HG03280 (cell line): Measurements from ENCODE around the gene DKK3.

ENCODE experiments used
- ATAC-seq: cut with Tn5 transposase; IDR thresholded peaks from one replicate; pipeline ENCODE4 v1.9.1; 2021; ENCODE audit warnings: mild to moderate bottlenecking, moderate library complexity; ENCODE audit not compliant: unreplicated experiment

The DKK3 gene

GRCh38 chr11:11948242-11948947 lies 60.0 kb downstream of the DKK3 start:
- no peak for ATAC-seq

GRCh38 chr11:11947825-11948224 lies 60.6 kb downstream of the DKK3 start:
- no peak for ATAC-seq

GRCh38 chr11:11946878-11947277 lies 61.5 kb downstream of the DKK3 start:
- ATAC-seq: no peak

- no peak for ATAC-seq
Measured at GRCh38 chr11:11946180-11946579, 62.2 kb downstream of the DKK3 start.

- no peak for ATAC-seq
Measured at GRCh38 chr11:11944444-11944843, 64.0 kb downstream of the DKK3 start.

GRCh38 chr11:11942668-11943067 lies 65.8 kb downstream of the DKK3 start:
- ATAC-seq: no peak

GRCh38 chr11:11940551-11940950 lies 67.9 kb downstream of the DKK3 start:
- no peak for ATAC-seq

- ATAC-seq: no peak
Measured at GRCh38 chr11:11937957-11938356, 70.5 kb downstream of the DKK3 start.

- no peak for ATAC-seq
Measured at GRCh38 chr11:11937433-11937832, 71.0 kb downstream of the DKK3 start.

GRCh38 chr11:11935536-11935935 lies 72.9 kb downstream of the DKK3 start:
- ATAC-seq: no peak

GRCh38 chr11:11931461-11932055 lies 76.9 kb downstream of the DKK3 start:
- ATAC-seq: no peak

- ATAC-seq: no peak
Measured at GRCh38 chr11:11929920-11930319, 78.5 kb downstream of the DKK3 start.

GRCh38 chr11:11923828-11924227 lies 84.6 kb downstream of the DKK3 start:
- ATAC-seq: no peak

- no peak for ATAC-seq
Measured at GRCh38 chr11:11916981-11917399, 91.4 kb downstream of the DKK3 start.

- no peak for ATAC-seq
Measured at GRCh38 chr11:11915625-11916024, 92.8 kb downstream of the DKK3 start.

GRCh38 chr11:11913395-11913794 lies 95.0 kb downstream of the DKK3 start:
- ATAC-seq: no peak
